ENCODE results near the gene EIF4G3.
"Not testable (repeated sequence)": the region's sequence is repeated elsewhere in the genome, so short reads cannot be mapped to it uniquely, and the experiment has no call there.

Gene EIF4G3

DNA sequence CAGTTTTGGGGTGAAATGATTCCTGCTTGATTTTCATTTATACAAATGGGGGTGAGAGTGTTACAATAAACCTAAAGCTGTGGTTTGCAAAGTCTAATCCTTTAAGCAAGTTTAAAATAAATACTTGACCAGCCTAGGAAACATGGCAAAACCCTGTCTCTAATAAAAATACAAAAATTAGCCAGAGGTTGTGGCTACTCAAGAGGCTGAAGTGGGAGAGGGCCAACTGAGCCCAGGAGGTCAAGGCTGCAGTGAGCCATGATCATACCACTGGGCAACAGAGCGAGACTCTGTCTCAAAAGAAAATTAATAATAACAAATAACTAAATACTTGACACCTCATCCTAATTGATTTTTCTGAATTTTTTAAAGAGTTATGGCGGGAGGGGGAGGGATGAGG lies 110.8 kb downstream of the EIF4G3 start:
- DNase-seq: no peak

DNA sequence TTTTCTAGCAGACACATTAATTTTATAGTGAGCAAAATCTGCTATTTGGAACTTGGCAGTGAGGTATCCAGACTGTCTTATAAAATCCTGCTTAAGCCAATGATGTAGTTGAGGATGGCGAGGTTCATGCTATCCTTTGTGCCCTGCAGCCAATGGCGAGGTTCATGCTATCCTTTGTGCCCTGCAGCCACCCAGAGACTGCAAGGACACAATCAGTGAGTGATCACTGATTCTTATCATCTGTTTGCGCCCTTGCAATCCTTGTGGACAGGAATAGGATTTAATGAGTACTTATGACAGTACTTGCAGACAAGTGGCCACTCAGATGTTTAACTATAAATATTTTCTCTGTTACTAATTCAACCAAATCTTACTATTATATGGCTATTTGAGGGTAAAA lies 112.6 kb downstream of the EIF4G3 start:
- DNase-seq: no peak

DNA sequence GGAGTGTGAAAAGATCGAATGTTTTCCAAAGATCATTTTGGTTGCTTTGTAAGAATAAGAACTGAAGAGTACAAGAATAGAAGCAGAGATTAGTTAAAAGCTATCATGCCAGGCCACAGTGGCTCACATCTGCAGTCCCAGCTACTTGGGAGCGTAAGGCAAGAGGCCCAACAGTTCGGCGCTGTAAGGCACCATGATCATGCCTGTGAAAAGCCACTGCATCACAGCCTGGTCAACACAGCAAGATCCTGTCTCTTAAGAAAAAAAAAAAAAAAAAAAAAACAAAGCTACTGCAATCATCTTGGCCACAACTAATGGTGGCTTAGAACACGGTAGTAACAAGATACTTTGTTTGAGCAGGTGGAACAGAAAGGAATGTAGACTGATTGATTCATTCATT lies 116.2 kb downstream of the EIF4G3 start:
- no peak for DNase-seq

DNA sequence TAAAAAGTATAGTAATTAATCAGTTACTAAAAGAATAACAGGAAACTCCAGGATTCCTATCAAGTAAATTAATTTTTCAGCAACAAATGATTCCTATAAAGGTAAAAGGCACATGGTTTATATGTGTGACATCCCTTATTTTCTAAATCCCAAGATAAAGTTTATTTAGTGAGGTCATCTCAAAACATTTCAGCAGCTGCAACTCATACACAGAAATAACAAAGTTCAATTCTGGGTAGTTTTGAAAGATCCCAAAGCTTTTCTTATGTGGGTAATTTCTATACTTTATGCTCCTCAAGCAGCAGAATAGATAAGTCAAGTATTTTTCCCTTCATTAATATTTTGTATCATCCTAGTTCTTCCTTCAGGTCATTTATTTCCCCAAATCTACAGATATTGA lies 117.7 kb downstream of the EIF4G3 start:
- DNase-seq: no peak

DNA sequence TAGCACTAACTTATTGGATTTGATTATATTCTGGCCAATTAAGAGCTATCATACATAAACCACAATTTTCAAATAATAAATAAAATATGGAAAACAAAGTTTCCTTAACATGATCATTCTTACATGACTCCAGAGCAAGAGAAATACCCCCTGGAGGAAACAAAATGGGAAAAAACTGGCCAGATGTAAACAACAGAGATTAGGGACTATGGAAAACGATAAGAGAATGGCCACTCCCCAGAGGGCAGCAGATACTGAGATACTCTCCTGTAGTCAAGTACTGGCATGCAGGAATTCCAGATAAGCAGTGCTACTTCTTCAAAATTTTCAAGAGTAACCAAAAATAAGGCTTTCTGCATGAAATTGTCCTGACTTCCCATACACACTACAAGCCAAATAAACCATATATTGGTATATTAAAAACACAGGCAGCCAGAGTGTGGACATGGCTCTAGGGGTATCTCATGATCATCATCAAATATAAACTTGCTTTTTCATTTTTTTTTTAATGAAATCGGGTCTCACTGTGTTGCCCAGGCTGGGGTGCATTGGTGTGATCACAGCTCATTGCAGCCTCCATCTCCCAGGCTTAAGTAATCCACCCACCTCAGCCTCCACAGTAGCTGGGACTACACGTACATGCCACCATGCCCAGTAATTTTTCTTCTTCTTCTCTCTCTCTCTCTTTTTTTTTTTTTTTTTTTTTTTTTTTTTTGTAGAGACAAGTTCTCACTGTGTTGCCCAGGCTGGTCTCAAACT lies 118.5 kb downstream of the EIF4G3 start:
- no peak for DNase-seq

DNA sequence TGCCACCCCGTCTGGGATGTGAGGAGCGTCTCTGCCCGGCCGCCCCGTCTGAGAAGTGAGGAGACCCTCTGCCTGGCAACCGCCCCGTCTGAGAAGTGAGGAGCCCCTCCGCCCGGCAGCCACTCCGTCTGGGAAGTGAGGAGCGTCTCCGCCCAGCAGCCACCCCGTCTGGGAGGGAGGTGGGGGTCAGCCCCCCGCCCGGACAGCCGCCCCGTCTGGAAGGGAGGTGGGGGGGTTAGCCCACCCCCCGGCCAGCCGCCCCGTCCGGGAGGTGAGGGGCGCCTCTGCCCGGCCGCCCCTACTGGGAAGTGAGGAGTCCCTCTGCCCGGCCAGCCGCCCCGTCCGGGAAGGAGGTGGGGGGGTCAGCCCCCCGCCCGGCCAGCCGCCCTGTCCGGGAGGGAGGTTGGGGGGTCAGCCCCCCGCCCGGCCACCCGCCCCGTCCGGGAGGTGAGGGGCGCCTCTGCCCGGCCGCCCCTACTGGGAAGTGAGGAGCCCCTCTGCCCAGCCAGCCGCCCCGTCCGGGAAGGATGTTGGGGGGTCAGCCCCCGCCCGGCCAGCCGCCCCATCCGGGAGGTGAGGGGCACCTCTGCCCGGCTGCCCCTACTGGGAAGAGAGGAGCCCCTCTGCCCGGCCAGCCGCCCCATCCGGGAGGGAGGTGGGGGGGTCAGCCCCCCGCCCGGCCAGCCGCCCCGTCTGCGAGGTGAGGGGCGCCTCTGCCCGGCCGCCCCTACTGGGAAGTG lies 123.3 kb downstream of the EIF4G3 start:
- not testable (repeated sequence) for DNase-seq

DNA sequence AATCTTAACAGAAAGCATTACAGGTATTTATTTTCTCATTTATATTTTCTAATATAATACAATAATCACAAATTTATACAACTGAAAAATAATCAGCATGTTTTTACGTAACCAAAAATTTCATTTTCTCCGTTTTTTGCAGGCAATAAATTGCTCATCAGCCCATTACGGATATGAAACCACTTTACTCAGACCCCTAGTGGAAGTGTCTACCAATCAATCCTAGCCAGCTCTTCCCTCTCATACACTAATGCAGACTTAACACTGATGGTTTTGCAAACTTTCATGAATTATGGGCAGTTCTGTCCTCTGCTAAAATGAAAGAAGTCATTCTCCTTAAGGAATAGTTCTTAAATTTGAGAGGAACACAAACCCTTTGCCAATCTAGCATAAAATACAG lies 124.7 kb downstream of the EIF4G3 start:
- no peak for DNase-seq

DNA sequence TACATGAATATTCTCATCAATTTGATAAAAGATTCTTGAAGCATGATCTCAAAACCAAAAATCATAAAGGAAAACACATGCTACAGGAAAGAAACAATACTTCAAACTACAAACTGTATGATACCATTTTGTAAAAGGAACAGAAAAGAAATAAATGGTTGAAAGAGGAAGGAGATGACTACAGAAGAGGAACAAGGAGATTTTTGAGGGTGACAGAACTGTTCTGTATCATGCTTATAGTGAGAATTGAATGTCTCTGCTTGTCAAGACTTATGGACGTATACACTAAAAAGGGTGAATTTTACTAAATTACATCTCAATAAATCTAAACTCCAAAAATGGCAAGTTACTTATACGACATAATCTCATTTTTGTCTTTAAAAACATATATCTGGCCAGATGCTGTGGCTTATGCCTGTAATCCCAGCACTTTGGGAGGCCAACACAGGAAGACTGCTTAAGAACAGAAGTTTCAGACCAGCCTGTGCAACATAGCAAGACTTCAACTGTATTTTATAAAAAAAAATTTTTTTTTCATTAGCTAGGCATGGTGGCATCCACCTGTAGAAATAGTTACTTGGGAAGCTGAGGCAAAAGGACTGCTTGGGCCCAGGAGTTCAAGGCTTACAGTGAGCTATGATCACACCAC lies 125.4 kb downstream of the EIF4G3 start:
- no peak for DNase-seq

DNA sequence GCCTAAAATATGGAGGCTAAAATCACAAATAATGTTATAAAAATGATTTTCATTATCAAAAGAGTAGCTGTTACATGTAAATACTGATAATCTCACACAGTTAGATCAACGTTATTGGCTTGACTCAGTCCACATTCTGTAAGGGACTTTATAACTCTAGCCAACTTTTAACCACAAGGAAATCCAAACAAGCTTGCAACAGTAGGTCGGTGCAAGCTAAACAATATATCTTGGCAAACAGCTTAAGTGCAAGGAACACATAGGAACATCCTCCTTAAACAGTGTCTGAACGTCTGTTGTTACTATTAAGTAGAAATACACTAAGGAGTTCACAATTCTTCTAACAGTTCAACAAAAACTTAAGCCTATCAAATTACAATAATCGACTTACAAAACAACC lies 126.7 kb downstream of the EIF4G3 start:
- no peak for DNase-seq

DNA sequence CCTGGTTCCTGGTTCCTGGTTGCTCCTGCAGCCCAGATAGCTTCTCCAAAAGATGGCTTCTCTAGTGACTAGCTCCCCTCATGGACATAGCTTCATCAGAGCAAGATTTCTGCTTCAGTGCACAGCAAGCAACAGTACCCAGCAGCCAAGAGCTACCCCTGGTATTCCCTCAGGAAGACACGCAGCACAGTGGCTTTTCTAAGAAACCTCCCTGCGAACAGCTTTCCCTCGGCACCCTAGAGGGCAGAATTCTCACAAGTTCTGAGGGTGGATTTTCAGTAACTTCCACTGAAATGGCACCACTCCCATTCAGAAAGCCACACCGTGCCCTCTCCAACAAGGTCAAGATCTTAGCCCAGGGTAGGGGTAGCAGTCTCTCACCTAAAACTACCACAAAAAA lies 128.2 kb downstream of the EIF4G3 start:
- DNase-seq: no peak

DNA sequence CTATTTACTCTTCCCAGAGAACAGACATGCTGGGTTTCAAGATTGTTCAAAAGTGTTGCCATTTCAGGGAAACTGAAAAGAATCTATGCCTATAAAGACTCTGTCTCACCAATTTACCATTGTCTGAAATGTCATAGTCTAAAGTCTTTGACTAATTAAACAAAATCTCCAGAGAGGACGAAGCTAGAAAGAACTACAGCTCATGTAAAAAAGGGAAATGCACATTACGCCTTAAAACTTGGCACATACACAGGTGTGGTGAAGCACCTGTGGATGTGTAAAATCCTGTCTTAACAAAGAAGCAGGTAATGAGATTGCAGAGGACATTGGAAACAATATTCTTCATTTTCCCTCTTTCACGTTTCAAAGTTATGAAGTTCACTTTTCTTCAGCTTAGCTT lies 130.6 kb downstream of the EIF4G3 start:
- no peak for DNase-seq

DNA sequence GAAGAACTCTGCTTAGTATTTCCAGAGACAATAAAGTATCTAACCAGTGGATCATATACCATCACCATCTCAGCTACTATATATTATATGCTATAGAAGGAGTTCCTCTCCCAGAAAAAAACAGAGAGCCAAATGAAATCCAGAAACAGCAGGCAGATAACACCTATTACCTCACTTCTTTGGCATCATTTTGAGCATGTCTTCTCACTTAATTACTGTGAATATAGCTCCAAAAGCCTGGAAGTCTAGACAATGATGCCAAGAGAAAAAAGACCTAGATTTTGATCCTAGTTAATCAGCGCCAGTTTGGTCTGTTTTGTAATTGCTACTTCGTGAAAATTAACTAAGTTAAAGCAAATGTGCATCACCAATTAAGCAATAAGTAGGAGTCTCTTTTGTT lies 131.3 kb downstream of the EIF4G3 start:
- no peak for DNase-seq

DNA sequence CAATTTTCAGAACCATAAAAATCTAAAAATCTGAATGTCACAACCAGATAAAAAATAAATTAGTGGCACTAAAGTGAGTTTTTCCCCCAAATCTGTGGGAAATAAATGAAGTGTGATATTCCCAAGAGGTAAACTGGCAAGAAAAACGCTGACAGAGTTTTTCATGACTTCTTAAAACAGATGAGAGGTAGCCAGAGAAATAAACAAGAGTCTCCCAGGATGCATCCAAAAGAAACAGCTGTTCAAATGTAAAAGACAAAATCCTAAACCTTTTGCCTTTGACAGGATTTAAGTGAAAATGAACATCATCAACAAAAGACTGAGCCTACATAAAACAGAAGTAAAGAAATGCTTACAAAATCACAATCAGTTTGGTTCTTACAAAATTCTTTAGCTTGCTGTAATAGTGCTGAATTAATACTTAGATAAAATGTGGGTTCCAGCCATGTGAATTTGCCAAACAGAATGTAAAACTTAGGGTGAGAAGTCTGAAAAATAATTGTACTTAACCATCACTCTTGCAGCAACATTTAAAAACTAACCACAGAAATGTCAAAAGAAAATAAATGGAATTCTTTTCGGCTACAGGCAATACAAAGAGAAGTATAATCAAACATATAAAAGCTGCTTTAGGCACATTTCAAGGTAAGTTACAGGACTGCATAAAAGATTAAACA lies 133.6 kb downstream of the EIF4G3 start:
- DNase-seq: no peak

DNA sequence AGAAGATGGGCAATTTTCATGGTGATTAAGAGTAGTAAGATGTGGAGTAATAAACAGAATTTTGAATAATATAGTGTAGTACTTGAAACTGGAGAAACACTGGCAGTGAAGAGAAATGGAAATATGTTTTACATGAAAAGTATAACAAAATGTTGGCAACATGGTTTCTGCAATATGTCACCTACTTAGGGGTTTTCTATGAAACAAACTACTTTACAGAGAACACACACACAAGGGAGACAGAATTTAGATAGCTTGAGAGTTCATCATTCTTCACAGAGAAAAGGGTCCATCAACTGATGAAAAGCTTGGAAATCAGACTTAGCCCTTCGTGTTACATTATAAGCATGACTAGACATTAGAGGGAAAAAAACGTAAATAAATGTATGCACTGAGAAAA lies 135.2 kb downstream of the EIF4G3 start:
- DNase-seq: no peak

DNA sequence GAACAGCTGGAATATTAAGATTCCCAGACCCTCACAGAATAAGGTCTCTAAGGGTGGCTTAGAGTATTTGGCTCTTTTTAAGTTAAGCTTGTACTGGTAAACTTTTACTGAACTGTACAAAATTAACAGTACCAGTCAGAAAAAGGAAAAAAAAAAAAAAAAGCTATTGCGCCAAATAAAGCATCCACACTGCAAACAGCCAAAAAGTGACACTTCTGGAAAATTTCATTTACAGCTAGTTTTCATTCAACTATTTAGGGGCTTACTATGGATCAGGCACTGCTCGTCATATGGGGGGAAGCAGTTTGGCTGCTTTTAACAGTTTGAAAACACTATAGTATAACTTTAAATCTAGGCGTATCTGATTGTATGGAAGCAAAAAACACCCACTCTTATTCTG lies 139.6 kb downstream of the EIF4G3 start:
- DNase-seq: no peak

DNA sequence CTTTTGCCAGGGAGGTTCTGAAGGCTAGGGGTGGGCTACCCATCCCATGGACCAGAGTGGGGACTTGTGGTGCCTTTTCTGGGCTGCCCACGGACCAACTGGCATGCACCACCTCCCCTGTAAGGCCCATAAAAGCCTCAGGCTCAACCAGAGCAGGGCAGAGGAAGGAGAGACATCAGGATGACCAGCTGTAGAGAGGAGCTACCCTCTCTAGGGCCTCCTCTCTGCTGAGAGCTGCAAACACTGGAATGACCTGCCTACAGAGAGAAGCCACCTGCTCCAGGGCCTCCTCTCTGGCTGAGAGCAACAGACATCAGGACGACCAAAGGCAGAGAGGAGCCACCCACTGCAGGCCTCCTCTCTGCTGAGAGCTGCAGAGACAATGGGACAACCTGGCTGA lies 140.9 kb downstream of the EIF4G3 start:
- DNase-seq: no peak

DNA sequence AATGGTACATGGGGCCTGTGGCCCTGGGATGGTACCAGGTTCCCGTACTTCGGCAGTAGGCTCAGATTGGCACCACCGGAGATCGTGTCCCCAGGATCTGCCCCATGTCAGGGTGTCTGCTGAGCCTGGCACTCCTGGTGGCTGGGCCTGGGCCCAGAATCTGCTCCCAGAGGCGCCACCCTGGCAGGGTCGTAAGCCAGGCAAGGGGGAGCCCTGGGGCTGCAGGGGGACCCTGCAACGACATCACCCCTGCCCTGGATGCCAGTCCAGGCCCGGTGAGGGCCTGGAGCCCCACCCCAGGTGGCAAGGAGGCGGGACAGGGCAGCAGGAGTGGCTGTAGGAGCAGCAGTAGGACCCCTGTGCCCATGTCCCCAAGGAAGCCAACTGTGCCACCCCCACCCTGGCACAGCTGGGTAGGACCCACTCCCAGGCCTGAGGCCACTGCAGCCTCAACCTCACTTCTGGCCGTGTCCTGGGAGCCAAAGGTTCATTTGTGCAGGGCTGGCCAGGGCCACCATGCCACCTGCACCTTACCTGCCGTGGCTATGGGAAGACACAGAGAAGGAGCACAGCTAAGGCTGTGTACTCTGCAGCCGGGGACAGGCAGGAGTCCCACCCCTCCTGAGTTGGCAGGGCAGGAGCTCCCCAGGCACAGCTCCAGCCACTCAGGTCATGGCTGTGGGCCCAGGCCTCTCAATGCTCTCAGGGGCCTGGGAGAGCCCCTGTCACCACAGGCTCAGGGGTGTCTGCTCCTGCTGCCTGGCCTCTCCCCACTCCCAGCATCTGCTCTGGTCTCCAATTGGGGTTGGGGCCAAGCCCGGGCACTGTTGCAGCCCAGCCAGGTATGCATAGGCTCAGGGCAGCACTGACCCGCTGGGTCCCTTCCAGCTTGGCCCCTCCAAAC lies 141.7 kb downstream of the EIF4G3 start:
- DNase-seq: no peak

DNA sequence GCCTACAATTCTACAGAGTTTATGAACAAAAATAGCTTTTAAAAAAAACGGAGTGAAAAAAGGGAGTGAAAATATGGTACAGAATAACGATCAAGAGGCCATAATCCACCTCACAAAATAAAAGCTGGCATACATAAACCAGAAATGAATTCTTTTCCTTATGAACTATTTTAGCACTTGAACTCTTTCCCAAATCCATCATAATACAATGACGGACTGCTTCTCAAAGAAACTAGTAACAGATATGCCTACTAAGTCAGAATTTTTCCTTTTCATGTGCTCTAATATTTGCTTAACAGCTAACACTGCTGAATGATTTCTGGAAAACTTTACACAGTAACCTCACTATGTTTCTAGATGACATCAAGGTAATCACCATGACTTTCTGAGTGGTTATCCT lies 144.0 kb downstream of the EIF4G3 start:
- no peak for DNase-seq

DNA sequence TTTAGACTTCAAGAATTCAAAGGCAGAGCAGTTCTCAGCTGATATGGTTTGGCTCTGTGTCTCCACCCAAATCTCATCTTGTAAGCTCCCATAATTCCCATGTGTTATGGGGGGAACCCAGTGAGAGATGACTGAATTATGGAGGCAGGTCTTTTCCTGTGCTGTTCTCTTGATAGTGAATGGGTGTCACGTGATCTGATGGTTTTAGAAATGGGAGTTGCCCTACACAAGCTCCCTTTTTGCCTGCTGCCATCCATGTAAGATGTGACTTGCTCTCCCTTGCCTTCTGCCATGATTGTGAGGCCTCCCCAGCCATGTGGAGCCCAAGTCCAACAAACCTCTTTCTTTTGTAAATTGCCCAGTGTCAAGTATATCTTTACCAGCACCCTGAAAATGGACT lies 146.5 kb downstream of the EIF4G3 start:
- DNase-seq: no peak

DNA sequence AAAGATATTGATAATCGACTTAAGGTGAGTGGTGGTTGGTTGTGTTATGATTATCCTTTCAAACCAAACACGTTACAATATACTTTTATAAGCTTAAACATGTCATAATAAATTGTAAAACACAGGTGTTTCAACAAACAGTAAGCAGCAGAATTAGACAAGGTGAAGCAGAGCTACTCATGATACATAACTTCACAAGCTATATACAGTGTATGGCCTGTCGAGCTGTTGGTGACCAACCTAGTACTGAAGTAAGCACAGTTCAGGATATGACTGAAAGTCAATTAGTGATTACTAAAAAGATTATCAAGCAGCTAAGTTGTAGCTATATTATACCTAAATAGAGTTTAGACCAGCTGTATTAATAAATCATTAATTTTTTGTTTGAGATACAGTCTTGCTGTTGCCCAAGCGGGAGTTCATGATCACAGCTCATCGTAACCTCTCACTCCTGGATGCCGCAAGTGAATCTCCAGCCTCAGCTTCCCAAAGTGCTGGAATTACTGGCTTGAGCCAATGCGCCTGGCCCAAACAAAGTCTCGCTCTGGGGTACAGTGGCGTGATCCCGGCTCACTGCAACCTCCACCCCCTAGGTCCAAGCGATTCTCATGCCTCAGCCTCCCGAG lies 148.1 kb downstream of the EIF4G3 start:
- no peak for DNase-seq

DNA sequence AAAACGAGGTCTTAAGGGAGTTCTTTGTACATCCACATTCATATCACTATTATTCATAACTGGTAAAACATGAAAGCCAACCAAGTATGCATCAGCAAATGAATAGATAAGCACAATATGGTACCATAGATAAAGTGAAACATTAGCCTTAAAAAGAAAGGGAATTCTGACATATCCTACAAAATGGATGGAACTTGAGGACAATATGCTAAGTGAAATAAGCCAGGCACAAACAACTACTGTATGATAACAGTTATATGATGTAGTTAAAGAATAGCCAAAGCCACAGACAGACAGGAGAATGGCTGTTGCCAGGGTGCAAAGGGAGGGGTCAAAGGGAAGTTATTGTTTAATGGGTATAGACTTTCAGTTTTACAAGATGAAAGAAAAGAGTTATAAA lies 148.9 kb downstream of the EIF4G3 start:
- DNase-seq: no peak

DNA sequence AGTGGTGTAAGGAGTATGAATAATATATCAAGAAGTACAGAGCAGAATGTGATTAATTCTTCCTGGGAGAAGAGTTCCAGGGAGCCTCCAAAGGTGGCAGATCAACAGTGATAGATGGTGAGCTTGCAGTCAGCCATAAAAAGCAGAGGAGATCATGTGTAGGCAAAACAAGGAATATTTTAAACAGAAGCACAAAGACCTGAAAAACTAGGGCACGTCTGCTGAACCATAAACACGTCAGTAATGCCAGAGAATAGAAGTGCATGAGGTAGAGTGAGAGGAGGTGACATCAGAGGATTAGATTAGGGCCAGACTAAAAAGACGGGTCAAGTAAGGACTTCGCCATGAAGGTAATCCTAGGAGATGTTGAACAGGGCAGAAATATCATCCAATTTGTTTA lies 151.8 kb downstream of the EIF4G3 start:
- no peak for DNase-seq

Data from CD4-positive, alpha-beta T cell treated with Interferon gamma for 1 hour (primary cell).